ENCODE measurements around the gene ASAH2B.

ASAH2B gene

GRCh38 chr10:50794490-50794889 lies 54.8 kb downstream of the ASAH2B start:
- Histone ChIP-seq H4K20me1 (ENCODE audit: insufficient read depth, low read length) (no peaks in the 10 kb centered on the region), H3K27ac (ENCODE audit: low read length) (no peak overlapping the region), H3K9me2 (replicated peaks; ENCODE audit: insufficient read depth, low read length) (no peaks in the 10 kb centered on the region), H3K4me3 (ENCODE audit: low read length) (no peak overlapping the region), H3K4me1 (ENCODE audit: low read length) (no peaks in the 10 kb centered on the region), H3K36me3 (replicated peaks; ENCODE audit: insufficient read depth, low read length) (no peaks in the 10 kb centered on the region), H2AFZ (ENCODE audit: low read length) (no peak overlapping the region), H3K4me2 (ENCODE audit: low read depth, low read length) (no peak overlapping the region), H3K79me2 (ENCODE audit: low read length) (no peaks in the 10 kb centered on the region), H3K9ac (ENCODE audit: low read length) (no peak overlapping the region), H3K27me3 (replicated peaks; ENCODE audit: insufficient read depth, low read length) (no peaks in the 10 kb centered on the region), H3F3A (ENCODE audit: insufficient read depth, low read length) (no peaks in the 10 kb centered on the region), H3K9me3 (replicated peaks; ENCODE audit: insufficient read depth, low read length) (no peaks in the 10 kb centered on the region)
- TF ChIP-seq, protein P1, sequence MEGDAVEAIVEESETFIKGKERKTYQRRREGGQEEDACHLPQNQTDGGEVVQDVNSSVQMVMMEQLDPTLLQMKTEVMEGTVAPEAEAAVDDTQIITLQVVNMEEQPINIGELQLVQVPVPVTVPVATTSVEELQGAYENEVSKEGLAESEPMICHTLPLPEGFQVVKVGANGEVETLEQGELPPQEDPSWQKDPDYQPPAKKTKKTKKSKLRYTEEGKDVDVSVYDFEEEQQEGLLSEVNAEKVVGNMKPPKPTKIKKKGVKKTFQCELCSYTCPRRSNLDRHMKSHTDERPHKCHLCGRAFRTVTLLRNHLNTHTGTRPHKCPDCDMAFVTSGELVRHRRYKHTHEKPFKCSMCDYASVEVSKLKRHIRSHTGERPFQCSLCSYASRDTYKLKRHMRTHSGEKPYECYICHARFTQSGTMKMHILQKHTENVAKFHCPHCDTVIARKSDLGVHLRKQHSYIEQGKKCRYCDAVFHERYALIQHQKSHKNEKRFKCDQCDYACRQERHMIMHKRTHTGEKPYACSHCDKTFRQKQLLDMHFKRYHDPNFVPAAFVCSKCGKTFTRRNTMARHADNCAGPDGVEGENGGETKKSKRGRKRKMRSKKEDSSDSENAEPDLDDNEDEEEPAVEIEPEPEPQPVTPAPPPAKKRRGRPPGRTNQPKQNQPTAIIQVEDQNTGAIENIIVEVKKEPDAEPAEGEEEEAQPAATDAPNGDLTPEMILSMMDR (IDR thresholded peaks at IDR 0.05; ENCODE audit: low read length) = no peak
- TF ChIP-seq EZH2 (optimal IDR thresholded peaks at IDR 0.05; ENCODE audit: low read depth, low read length) = no peak
- no peak for TF ChIP-seq EZH2phosphoT487 (IDR thresholded peaks at IDR 0.05; ENCODE audit: low read length)
- no peak for DNase-seq

DNA sequence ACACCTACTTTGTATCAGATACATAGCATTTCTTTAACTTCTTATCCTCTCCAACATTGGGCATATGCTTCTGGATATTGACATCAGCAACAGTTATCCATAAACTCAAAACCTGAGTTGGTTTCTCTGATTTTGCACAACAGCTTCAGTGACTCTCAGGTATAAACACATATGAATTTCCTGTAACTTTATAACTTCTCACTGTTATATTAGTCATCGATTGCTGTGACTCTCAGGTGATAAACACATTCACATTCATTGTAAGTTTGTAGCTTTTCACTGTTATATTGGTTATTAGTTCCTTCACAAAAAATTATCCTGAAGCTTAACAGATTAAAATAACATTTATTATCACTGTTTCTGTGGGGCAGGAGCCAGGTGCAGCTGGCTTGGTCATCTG lies 57.0 kb downstream of the ASAH2B start:
- DNase-seq = no peak
- no peak overlapping the region for H2AFZ ChIP-seq (ENCODE audit: low read length)
- no peaks in the 10 kb centered on the region for H4K20me1 ChIP-seq (ENCODE audit: insufficient read depth, low read length)
- TF ChIP-seq, protein P1 (IDR thresholded peaks at IDR 0.05; ENCODE audit: low read length) = no peak
- TF ChIP-seq EZH2 (optimal IDR thresholded peaks at IDR 0.05; ENCODE audit: low read depth, low read length) (no peak), EZH2phosphoT487 (IDR thresholded peaks at IDR 0.05; ENCODE audit: low read length) (no peak)
- H3K9me3 ChIP-seq (replicated peaks; ENCODE audit: insufficient read depth, low read length) = no peaks in the 10 kb centered on the region
- no peaks in the 10 kb centered on the region for H3K9me2 ChIP-seq (replicated peaks; ENCODE audit: insufficient read depth, low read length)
- H3K4me2 ChIP-seq (ENCODE audit: low read depth, low read length) = no peak overlapping the region
- no peak overlapping the region for H3K9ac ChIP-seq (ENCODE audit: low read length)
- H3K36me3 ChIP-seq (replicated peaks; ENCODE audit: insufficient read depth, low read length) = no peaks in the 10 kb centered on the region
- H3K79me2 ChIP-seq (ENCODE audit: low read length) = no peaks in the 10 kb centered on the region
- H3K27ac ChIP-seq (ENCODE audit: low read length) = no peak overlapping the region
- no peaks in the 10 kb centered on the region for H3K4me1 ChIP-seq (ENCODE audit: low read length)
- no peaks in the 10 kb centered on the region for H3K27me3 ChIP-seq (replicated peaks; ENCODE audit: insufficient read depth, low read length)
- no peak overlapping the region for H3K4me3 ChIP-seq (ENCODE audit: low read length)
- H3F3A ChIP-seq (ENCODE audit: insufficient read depth, low read length) = no peaks in the 10 kb centered on the region

DNA sequence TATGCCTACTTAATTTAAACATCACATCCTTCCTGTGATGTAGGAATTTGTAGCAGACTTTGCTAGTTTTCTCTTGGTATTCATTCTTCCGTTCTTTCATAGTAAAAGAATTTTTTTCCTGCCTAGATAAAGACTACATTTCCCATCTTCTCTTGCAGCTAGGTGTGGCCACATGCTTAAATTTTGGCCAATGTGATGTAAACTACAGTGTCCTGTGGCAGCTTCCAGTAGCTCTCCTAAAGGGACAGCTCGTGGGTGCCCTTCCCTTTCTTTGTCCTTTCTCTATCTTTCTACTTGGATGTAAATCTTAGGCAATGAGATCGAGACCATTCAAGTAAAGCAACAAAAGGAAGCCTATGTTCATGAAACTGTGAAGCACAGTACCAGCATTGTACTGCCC lies 58.6 kb downstream of the ASAH2B start:
- Histone ChIP-seq H3K27me3 (replicated peaks; ENCODE audit: insufficient read depth, low read length) (no peaks in the 10 kb centered on the region), H3F3A (ENCODE audit: insufficient read depth, low read length) (no peaks in the 10 kb centered on the region), H3K36me3 (replicated peaks; ENCODE audit: insufficient read depth, low read length) (no peaks in the 10 kb centered on the region), H3K9me3 (replicated peaks; ENCODE audit: insufficient read depth, low read length) (no peaks in the 10 kb centered on the region), H3K9me2 (replicated peaks; ENCODE audit: insufficient read depth, low read length) (no peaks in the 10 kb centered on the region), H4K20me1 (ENCODE audit: insufficient read depth, low read length) (no peaks in the 10 kb centered on the region), H3K27ac (ENCODE audit: low read length) (no peak overlapping the region), H3K4me2 (ENCODE audit: low read depth, low read length) (no peak overlapping the region), H3K9ac (ENCODE audit: low read length) (no peak overlapping the region), H2AFZ (ENCODE audit: low read length) (no peak overlapping the region), H3K4me3 (ENCODE audit: low read length) (no peak overlapping the region), H3K4me1 (ENCODE audit: low read length) (no peaks in the 10 kb centered on the region), H3K79me2 (ENCODE audit: low read length) (no peaks in the 10 kb centered on the region)
- no peak for TF ChIP-seq EZH2 (optimal IDR thresholded peaks at IDR 0.05; ENCODE audit: low read depth, low read length)
- TF ChIP-seq, protein P1 (IDR thresholded peaks at IDR 0.05; ENCODE audit: low read length) = no peak
- no peak for TF ChIP-seq EZH2phosphoT487 (IDR thresholded peaks at IDR 0.05; ENCODE audit: low read length)
- DNase-seq = no peak
